AG04450 (cell line): ENCODE measurements around the gene DET1. TPM values are rescaled to one million over a fixed set of nuclear protein-coding genes. Genes with fewer than 3 reads are reported as not detected.
"Not testable (repeated sequence)": the region's sequence is repeated elsewhere in the genome, so short reads cannot be mapped to it uniquely, and the experiment has no call there.

Experiments
- CTCF ChIA-PET: fragments of 300-600, 350-600 bp; formaldehyde crosslinking; extraction: SDS; loops from one replicate; lab custom pipeline; 2022; ENCODE audit warnings: antibody characterized with exemption, inconsistent platforms; lab: Charles Lee
- POLR2A ChIA-PET: fragments of 350-600 bp; formaldehyde crosslinking; extraction: SDS; loops from one replicate; lab custom pipeline; 2021; ENCODE audit warnings: antibody characterized with exemption, inconsistent platforms; lab: Yijun Ruan, JAX
- DNase-seq: peaks from one replicate; pipeline ENCODE4 v3.0.0-alpha.2; 2011; ENCODE audit warnings: low read depth, low spot score
- H3K27ac ChIP-seq: one replicate; pipeline ENCODE4 v1.5.1; 2012; ENCODE audit warnings: low read depth, low read length, control low read depth
- H3K27me3 ChIP-seq: one replicate; pipeline ENCODE4 v1.6.0; 2012; ENCODE audit warnings: low read length; ENCODE audit not compliant: control insufficient read depth, insufficient read depth
- H3K4me3 ChIP-seq: 2 replicates; pipeline ENCODE4 v1.5.1; 2011; ENCODE audit warnings: mild to moderate bottlenecking, low read depth, low read length, control low read depth
- H3K9me3 ChIP-seq: 2 replicates; pipeline ENCODE4 v1.5.1; 2012; ENCODE audit warnings: low read length; ENCODE audit not compliant: control insufficient read depth, insufficient read depth
- polyA plus RNA-seq: library from polyadenylated mRNA; depleted of rRNA; stranded (reverse); fragments of >200 nt; gene quantifications from 2 replicates; pipeline ENCODE4 v1.2.3, GENCODE V29; 2011
- TF ChIP-seq, protein P1 (sequence below): IDR thresholded peaks from 2 replicates; pipeline ENCODE4 v1.5.1; 2011; ENCODE audit warnings: low read depth, low read length, control low read depth, inconsistent platforms

Gene DET1
- polyA plus RNA-seq, 1 experiment: 7.3 TPM

- CTCF ChIA-PET: interaction anchor here (0.6 kb wide), 1 partner anchor 12 kb away, joined by 3 read pairs; no protein-coding TSS in a partner anchor
- POLR2A ChIA-PET: no interaction called here
- TF ChIP-seq, protein P1, sequence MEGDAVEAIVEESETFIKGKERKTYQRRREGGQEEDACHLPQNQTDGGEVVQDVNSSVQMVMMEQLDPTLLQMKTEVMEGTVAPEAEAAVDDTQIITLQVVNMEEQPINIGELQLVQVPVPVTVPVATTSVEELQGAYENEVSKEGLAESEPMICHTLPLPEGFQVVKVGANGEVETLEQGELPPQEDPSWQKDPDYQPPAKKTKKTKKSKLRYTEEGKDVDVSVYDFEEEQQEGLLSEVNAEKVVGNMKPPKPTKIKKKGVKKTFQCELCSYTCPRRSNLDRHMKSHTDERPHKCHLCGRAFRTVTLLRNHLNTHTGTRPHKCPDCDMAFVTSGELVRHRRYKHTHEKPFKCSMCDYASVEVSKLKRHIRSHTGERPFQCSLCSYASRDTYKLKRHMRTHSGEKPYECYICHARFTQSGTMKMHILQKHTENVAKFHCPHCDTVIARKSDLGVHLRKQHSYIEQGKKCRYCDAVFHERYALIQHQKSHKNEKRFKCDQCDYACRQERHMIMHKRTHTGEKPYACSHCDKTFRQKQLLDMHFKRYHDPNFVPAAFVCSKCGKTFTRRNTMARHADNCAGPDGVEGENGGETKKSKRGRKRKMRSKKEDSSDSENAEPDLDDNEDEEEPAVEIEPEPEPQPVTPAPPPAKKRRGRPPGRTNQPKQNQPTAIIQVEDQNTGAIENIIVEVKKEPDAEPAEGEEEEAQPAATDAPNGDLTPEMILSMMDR: no peak
- no peak for DNase-seq
- Histone ChIP-seq H3K27me3 (no peaks in the 10 kb centered on the region), H3K27ac (no peak overlapping the region), H3K4me3 (no peak overlapping the region), H3K9me3 (no peaks in the 10 kb centered on the region; the same call in 1 of the 2 replicates)
These were observed 17.4 kb downstream of the DET1 start for GRCh38 chr15:88529021-88529630.

- H3K4me3 ChIP-seq: no peak overlapping the region
- no peaks in the 10 kb centered on the region; the same call in 1 of the 2 replicates for H3K9me3 ChIP-seq
- no peaks in the 10 kb centered on the region for H3K27me3 ChIP-seq
- ChIA-PET POLR2A (no interaction called here), CTCF (no interaction called here)
- H3K27ac ChIP-seq: no peak overlapping the region
- no peak for DNase-seq
- TF ChIP-seq, protein P1: no peak
These were observed 20.1 kb downstream of the DET1 start for GRCh38 chr15:88526247-88526879.

GRCh38 chr15:88525418-88525817 is 21.1 kb downstream of the DET1 start:
- Histone ChIP-seq H3K27me3 (no peaks in the 10 kb centered on the region), H3K4me3 (no peak overlapping the region), H3K27ac (no peak overlapping the region), H3K9me3 (no peaks in the 10 kb centered on the region; the same call in 1 of the 2 replicates)
- POLR2A ChIA-PET: no interaction called here
- TF ChIP-seq, protein P1: no peak
- CTCF ChIA-PET: no interaction called here
- DNase-seq: no peak

GRCh38 chr15:88524094-88524493 is 22.4 kb downstream of the DET1 start:
- H3K9me3 ChIP-seq: not testable (repeated sequence)

GRCh38 chr15:88518903-88519302 is 27.6 kb downstream of the DET1 start:
- ChIA-PET CTCF (no interaction called here), POLR2A (no interaction called here)
- Histone ChIP-seq H3K27me3 (no peaks in the 10 kb centered on the region), H3K27ac (no peak overlapping the region), H3K9me3 (no peaks in the 10 kb centered on the region; the same call in 1 of the 2 replicates), H3K4me3 (no peak overlapping the region)
- TF ChIP-seq, protein P1: no peak
- DNase-seq: no peak

More at GRCh38 chr15:88524094-88524493, 22.4 kb downstream of the DET1 start:
- H3K27me3 ChIP-seq, H3K27ac ChIP-seq, H3K4me3 ChIP-seq, CTCF ChIA-PET, POLR2A ChIA-PET, DNase-seq: not testable (repeated sequence)
